GM12878 (cell line): ENCODE results near the gene COX6B2. TPM values are rescaled to one million over a fixed set of nuclear protein-coding genes. Genes with fewer than 3 reads are reported as not detected.

ENCODE experiments used
- ATAC-seq: fragments of 200-7000 bp; cut with Tn5 transposase; 3 replicates; pipeline ENCODE4 v1.9.1; 2020; ENCODE audit warnings: mild to moderate bottlenecking, moderate library complexity
- BruUV-seq: library from RNA; stranded (reverse); fragments of 400-500 nt; replicated peaks from 2 replicates; lab custom pipeline; 2021; lab: Mats Ljungman, UMichigan
- CTCF ChIA-PET: fragments of 300-600 bp; sonication (Branson Sonifier 250); formaldehyde crosslinking; extraction: SDS; loops from one replicate; lab custom pipeline; 2021; ENCODE audit warnings: inconsistent platforms; lab: Yijun Ruan, JAX
- POLR2A ChIA-PET: fragments of 350-600 bp; formaldehyde crosslinking; extraction: SDS; loops from one replicate; lab custom pipeline; 2021; ENCODE audit warnings: inconsistent platforms; lab: Charles Lee
- RAD21 ChIA-PET: fragments of 300-600 bp; sonication (Branson Sonifier 250); formaldehyde crosslinking; loops from one replicate; lab custom pipeline; 2023; ENCODE audit warnings: antibody characterized with exemption; ENCODE audit not compliant: unreplicated experiment; lab: Charles Lee
- SMC1A ChIA-PET: fragments of 300-600 bp; sonication (Branson Sonifier 250); formaldehyde crosslinking; loops from one replicate; lab custom pipeline; 2023; ENCODE audit not compliant: unreplicated experiment, uncharacterized antibody; lab: Charles Lee
- DNase-seq: peaks from one replicate; pipeline ENCODE4 v3.0.0-alpha.2; 2011; ENCODE audit warnings: low read depth, low spot score
- FAIRE-seq: peaks from 3 replicates; lab custom pipeline; 2011; peaks lifted over from hg19 to GRCh38; lab: Jason Lieb, UNC
- H2AFZ ChIP-seq: 2 replicates; pipeline ENCODE4 v1.6.0; 2011; ENCODE audit warnings: low read depth, low read length, control low read depth; ENCODE audit not compliant: control insufficient read depth
- H3K27ac ChIP-seq: 2 replicates; pipeline ENCODE4 v1.5.1; 2011; ENCODE audit warnings: control low read depth; ENCODE audit not compliant: control insufficient read depth, insufficient read depth
- H3K27me3 ChIP-seq, 2 experiments: replicated peaks in 1 of 2; 2 replicates each; pipeline versions ENCODE4 v1.6.0 to v1.6.1; 2011; ENCODE audit warnings: low read length in 1 of 2; ENCODE audit not compliant: control insufficient read depth in 2 of 2, insufficient read depth in 2 of 2
- H3K36me3 ChIP-seq, 2 experiments: 2 replicates each; pipeline ENCODE4 v1.5.1; 2011; ENCODE audit warnings: low read length in 1 of 2; ENCODE audit not compliant: control insufficient read depth in 2 of 2, insufficient read depth in 2 of 2
- H3K4me1 ChIP-seq: 2 replicates; pipeline ENCODE4 v1.6.1; 2011; ENCODE audit warnings: mild to moderate bottlenecking, low read length, moderate library complexity, mixed read lengths; ENCODE audit not compliant: control insufficient read depth, insufficient read depth
- H3K4me2 ChIP-seq: 2 replicates; pipeline ENCODE4 v1.6.0; 2011; ENCODE audit warnings: control low read depth; ENCODE audit not compliant: control insufficient read depth, insufficient read depth
- H3K4me3 ChIP-seq: fragments of 200-600 bp; sonication (generic); 2 replicates; pipeline ENCODE4 v1.5.1; 2016
- H3K79me2 ChIP-seq: 2 replicates; pipeline ENCODE4 v1.6.0; 2011; ENCODE audit warnings: low read length; ENCODE audit not compliant: control insufficient read depth, insufficient read depth
- H3K9ac ChIP-seq: 2 replicates; pipeline ENCODE4 v1.8.0; 2011; ENCODE audit warnings: low read length, control low read depth, mixed read lengths; ENCODE audit not compliant: control insufficient read depth, insufficient read depth
- H3K9me3 ChIP-seq: replicated peaks from 3 replicates; pipeline ENCODE4 v1.5.1; 2011; ENCODE audit warnings: mild to moderate bottlenecking, low read length; ENCODE audit not compliant: control insufficient read depth, insufficient read depth
- H4K20me1 ChIP-seq: 2 replicates; pipeline ENCODE4 v1.6.0; 2011; ENCODE audit not compliant: control insufficient read depth, insufficient read depth
- MYB ChIP-seq: fragments of 150-350 bp; IDR thresholded peaks from 2 replicates; pipeline ENCODE4 v1.6.1; 2014; ENCODE audit warnings: mild to moderate bottlenecking, low read depth, low read length, borderline replicate concordance
- NR2C2 ChIP-seq: IDR thresholded peaks from 2 replicates; pipeline ENCODE4 v1.6.1; 2011; ENCODE audit warnings: borderline replicate concordance, low read depth; ENCODE audit not compliant: control insufficient read depth, insufficient read length
- RAD51 ChIP-seq: fragments of 450-650 bp; IDR thresholded peaks from 2 replicates; pipeline ENCODE4 v1.6.1; 2016; ENCODE audit warnings: moderate library complexity, mild to moderate bottlenecking, inconsistent platforms
- RUNX3 ChIP-seq: IDR thresholded peaks from 2 replicates; pipeline ENCODE4 v1.6.1; 2012; ENCODE audit warnings: low read length, inconsistent platforms
- STAT1 ChIP-seq: fragments of 450-650 bp; conservative IDR thresholded peaks from 2 replicates; pipeline ENCODE4 v1.6.1; 2014; ENCODE audit warnings: antibody characterized with exemption, mild to moderate bottlenecking
- ZNF207 ChIP-seq: fragments of 450-650 bp; IDR thresholded peaks from 2 replicates; pipeline ENCODE4 v1.6.1; 2014; ENCODE audit warnings: antibody characterized with exemption, mild to moderate bottlenecking, borderline replicate concordance
- ZNF274 ChIP-seq: IDR thresholded peaks from one replicate; pipeline ENCODE4 v1.8.0; 2011; ENCODE audit not compliant: insufficient read length, insufficient read depth
- WGBS: methylation state at CpG from one replicate; pipeline ENCODE4 v1.1.6; 2016; ENCODE audit warnings: low lambda C conversion rate; ENCODE audit not compliant: insufficient replicate concordance, insufficient coverage; ENCODE audit errors: missing lambda C conversion rate; 5-methylcytosine and 5-hydroxymethylcytosine counted together
- in situ Hi-C: fragments of 300-500 bp; cut with MboI; formaldehyde crosslinking; loops from 9 replicates; pipeline ENCODE4 v1.14.3; 2018; ENCODE audit warnings: mixed read lengths
- intact Hi-C: fragments of 100-400 bp; cut with micrococcal nuclease; formaldehyde crosslinking; loops from one replicate; pipeline ENCODE4 v1.14.2; 2022; ENCODE audit not compliant: unreplicated experiment
- polyA plus RNA-seq, 11 experiments: library from polyadenylated mRNA; depleted of rRNA in 4 of 11; unstranded in 6 of 11; stranded (reverse) in 5 of 11; fragments of >200 nt; fragmentation: Nextera tagmentation in 4 of 11; fragmentation: Illumina TruSeq in 1 of 11; extraction: Ambion mirVana in 4 of 11; extraction: Trizol in 1 of 11; gene quantifications; 1 replicate in 1 of 11; 2 replicates in 10 of 11; pipeline versions ENCODE4 v1.2.1 to v1.2.3, GENCODE V29; 2011 to 2016; ENCODE audit warnings: inconsistent platforms in 2 of 11, missing spikeins in 2 of 11, low read depth in 1 of 11
- total RNA-seq, 4 experiments: library from RNA; depleted of rRNA in 3 of 4; stranded (reverse); fragments of >200 nt in 3 of 4; fragmentation: Illumina TruSeq in 1 of 4; extraction: Trizol in 1 of 4; gene quantifications; 2 replicates each; pipeline versions ENCODE4 v1.2.1 to v1.2.3, GENCODE V29; 2013 to 2021
- TF ChIP-seq, protein P1 (sequence below): fragments of 450-650 bp; IDR thresholded peaks from 2 replicates; pipeline ENCODE4 v1.6.1; 2017; ENCODE audit warnings: mild to moderate bottlenecking, low read depth, inconsistent platforms; ENCODE audit not compliant: poor library complexity, severe bottlenecking

Gene COX6B2
- total and polyA plus RNA-seq, 10 of the 15 experiments (the other 5 are each of a cell fraction or from before 2014, with no cell fraction given): 0.05 to 0.08 (median 0.07) TPM; not detected in 6

GRCh38 chr19:55344444-55344843 is 10.1 kb downstream of the COX6B2 start:
- POLR2A ChIA-PET: no interaction called here
- Histone ChIP-seq H3K9me3 (no peaks in the 10 kb centered on the region), H3K4me3 (no peak overlapping the region)
- in situ Hi-C loops: no loop called here
- SMC1A ChIA-PET: no interaction called here
- ATAC-seq: no peak
- TF ChIP-seq, protein P1, sequence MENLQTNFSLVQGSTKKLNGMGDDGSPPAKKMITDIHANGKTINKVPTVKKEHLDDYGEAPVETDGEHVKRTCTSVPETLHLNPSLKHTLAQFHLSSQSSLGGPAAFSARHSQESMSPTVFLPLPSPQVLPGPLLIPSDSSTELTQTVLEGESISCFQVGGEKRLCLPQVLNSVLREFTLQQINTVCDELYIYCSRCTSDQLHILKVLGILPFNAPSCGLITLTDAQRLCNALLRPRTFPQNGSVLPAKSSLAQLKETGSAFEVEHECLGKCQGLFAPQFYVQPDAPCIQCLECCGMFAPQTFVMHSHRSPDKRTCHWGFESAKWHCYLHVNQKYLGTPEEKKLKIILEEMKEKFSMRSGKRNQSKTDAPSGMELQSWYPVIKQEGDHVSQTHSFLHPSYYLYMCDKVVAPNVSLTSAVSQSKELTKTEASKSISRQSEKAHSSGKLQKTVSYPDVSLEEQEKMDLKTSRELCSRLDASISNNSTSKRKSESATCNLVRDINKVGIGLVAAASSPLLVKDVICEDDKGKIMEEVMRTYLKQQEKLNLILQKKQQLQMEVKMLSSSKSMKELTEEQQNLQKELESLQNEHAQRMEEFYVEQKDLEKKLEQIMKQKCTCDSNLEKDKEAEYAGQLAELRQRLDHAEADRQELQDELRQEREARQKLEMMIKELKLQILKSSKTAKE: no peak
- TF ChIP-seq STAT1 (no peak), NR2C2 (no peak), RAD51 (no peak), RUNX3 (no peak), MYB (no peak), ZNF207 (no peak), ZNF274 (no peak)
- TF ChIP-seq, all 136 proteins: peak for 0
- Histone ChIP-seq H2AFZ (no peak overlapping the region), H3K9ac (no peak overlapping the region), H3K27me3 (no peaks in the 10 kb centered on the region), H3K4me1 (peaks cover 4% of the 10 kb centered on the region; the same call in 1 of the 2 replicates), H4K20me1 (no peaks in the 10 kb centered on the region), H3K4me2 (no peak overlapping the region), H3K36me3 (no peaks in the 10 kb centered on the region; a peak in 1 of 4 replicates), H3K79me2 (peaks cover 7% of the 10 kb centered on the region), H3K27ac (no peak overlapping the region)
- 91% methylated on average over 9 of the region's 9 CpGs for WGBS
- RAD21 ChIA-PET: no interaction called here
- FAIRE-seq (no peak), DNase-seq (no peak)
- intact Hi-C loops: no loop called here
- CTCF ChIA-PET: no interaction called here
- BruUV-seq: no TSS peak
